Measurements from ENCODE around the gene EI24. TPM values are rescaled to one million over a fixed set of nuclear protein-coding genes. Genes with fewer than 3 reads are reported as not detected.
A peak's percentile ranks its signal among the peaks of the same experiment; 100 is the strongest.

EI24 gene
- total and polyA plus RNA-seq, 9 of the 15 experiments (the other 6 are each of a cell fraction or from before 2014, with no cell fraction given) = 50.4 to 260 (median 168) TPM

- DNase-seq (ENCODE audit: extremely low read depth in 1 of 4, low spot score in 3 of 4) (peak; percentile 96 to 99 (median 98)), FAIRE-seq (peak; percentile 97), ATAC-seq (peak; percentile 95)
- Histone ChIP-seq H3K9me1 (ENCODE audit: control insufficient read depth, insufficient read depth, low read length) (no peaks in the 10 kb centered on the region), H3K27ac (ENCODE audit: extremely low read depth, low read depth, low read length) (peak within 1 kb of the TSS; percentile 96), H3K4me2 (ENCODE audit: insufficient read depth, low read length) (peak within 1 kb of the TSS; percentile 99), H2AFZ (ENCODE audit: low read depth, low read length) (peak within 1 kb of the TSS; percentile 95), H3K79me2 (ENCODE audit: control insufficient read depth, insufficient read depth, low read length) (peaks cover 59% of the 10 kb centered on the region), H3K27me3 (ENCODE audit: control insufficient read depth in 2 of 2, insufficient read depth in 2 of 2, low read length in 2 of 2) (no peaks in the 10 kb centered on the region), H3K9me3 (replicated peaks; ENCODE audit: control insufficient read depth, insufficient read depth, low read depth, low read length) (no peaks in the 10 kb centered on the region), H3K4me1 (replicated peaks in 1 of 2; ENCODE audit: control insufficient read depth in 2 of 2, insufficient read depth in 2 of 2, low read length in 2 of 2) (peaks cover 23 to 25% of the 10 kb centered on the region in 2 experiments), H3K9ac (ENCODE audit: insufficient read depth in 1 of 2, low read depth in 2 of 2, low read length in 2 of 2) (peak within 1 kb of the TSS; percentile 97), H3K36me3 (ENCODE audit: control insufficient read depth, insufficient read depth, low read length) (peaks cover 30% of the 10 kb centered on the region), H3K4me3 (peak within 1 kb of the TSS; percentile 84), H4K20me1 (replicated peaks; ENCODE audit: control insufficient read depth, insufficient read depth, low read length) (no peaks in the 10 kb centered on the region)
- in situ Hi-C loops (cut with MboI) = no loop called here
- no TSS peak for BruUV-seq (replicated peaks)
- intact Hi-C loops (cut with micrococcal nuclease) = loop anchor here (1.0 to 5.0 kb wide), 3 partner anchors 23 to 39 kb away; partner anchors contain the start of genes CHEK1 and EI24
- POLR2A ChIA-PET = interaction anchor here (0.6 to 2.7 kb wide), 15 partner anchors 8 to 159 kb away, joined by 3 to 13 read pairs (median 4); partner anchors contain the start of gene CHEK1
- under 1% methylated on average over 54 of the region's 55 CpGs for WGBS (ENCODE audit: insufficient coverage, low coverage, missing lambda C conversion rate)
- CTCF ChIA-PET (ENCODE audit: low intra/inter-chr PET ratio) = interaction anchor here (0.6 kb wide), 1 partner anchor 170 kb away, joined by 3 read pairs; no protein-coding TSS in a partner anchor
- TF ChIP-seq CGGBP1 (CRISPR knock-in tag; IDR thresholded peaks at IDR 0.05) (no peak), SAP30 (IDR thresholded peaks at IDR 0.05; ENCODE audit: borderline replicate concordance, insufficient read depth, low read depth, low read length, poor library complexity, severe bottlenecking) (peak; percentile 34), NR4A1 (CRISPR knock-in tag; IDR thresholded peaks at IDR 0.05) (no peak), NR4A1 (tag; IDR thresholded peaks at IDR 0.05) (no peak), TEAD2 (tag; IDR thresholded peaks at IDR 0.05) (no peak), DDX20 (tag; IDR thresholded peaks at IDR 0.05; ENCODE audit: low read depth) (no peak), ATF7 (IDR thresholded peaks at IDR 0.05) (peak; percentile 97), TAL1 (IDR thresholded peaks at IDR 0.05) (no peak), PATZ1 (CRISPR knock-in tag; IDR thresholded peaks at IDR 0.05; ENCODE audit: borderline replicate concordance) (no peak), YY1 (IDR thresholded peaks at IDR 0.05; ENCODE audit: borderline replicate concordance in 1 of 3, control insufficient read depth in 1 of 3, extremely low read depth in 1 of 3, insufficient read depth in 3 of 3, insufficient read length in 1 of 3, insufficient replicate concordance in 2 of 3, low read depth in 1 of 3, low read length in 2 of 3) (peak in 1 of 3 experiments; percentile 16), ZNF263 (CRISPR knock-in tag; IDR thresholded peaks at IDR 0.05; ENCODE audit: borderline replicate concordance) (no peak), XRCC4 (IDR thresholded peaks at IDR 0.05; ENCODE audit: extremely low read depth, insufficient read depth, insufficient read length) (no peak), RBFOX2 (IDR thresholded peaks at IDR 0.05; ENCODE audit: low read depth, low read length) (peak; percentile 84), POLR2A (conservative IDR thresholded peaks at IDR 0.05) (peak; percentile 87), ZNF280A (IDR thresholded peaks at IDR 0.05; ENCODE audit: low read depth, partially characterized antibody) (no peak), CHCHD3 (CRISPR knock-in tag; IDR thresholded peaks at IDR 0.05) (no peak), ZNF316 (IDR thresholded peaks at IDR 0.05) (no peak), POLR2AphosphoS5 (IDR thresholded peaks at IDR 0.05; ENCODE audit: control insufficient read depth, insufficient read depth, low read depth, low read length) (peak; percentile 74)
Measured at GRCh38 chr11:125592305-125593113, 23.2 kb downstream of the EI24 start, which contains the start of gene STT3A. Gene STT3A (plus strand): TSS chr11:125592852. CDS start chr11:125595916, 3,064 bp downstream.
